Prostate gland (tissue), 2 donors: ENCODE results near the gene ITPKB. TPM values are rescaled to one million over a fixed set of nuclear protein-coding genes. Genes with fewer than 3 reads are reported as not detected.
A peak's percentile ranks its signal among the peaks of the same experiment; 100 is the strongest.

Source experiments
- DNase-seq: peaks from one replicate; pipeline ENCODE4 v3.0.0-alpha.2; 2019; ENCODE audit warnings: low spot score
- H3K27ac ChIP-seq, 2 donors: fragments of 200-600 bp; sonication (generic); 2 replicates each; pipeline ENCODE4 v1.5.1; 2017 to 2019
- H3K27me3 ChIP-seq: fragments of 200-600 bp; sonication (generic); replicated peaks from 2 replicates; pipeline ENCODE4 v1.5.1; 2019; ENCODE audit not compliant: insufficient read depth
- H3K36me3 ChIP-seq, 2 donors: fragments of 200-600 bp; sonication (generic); 1 replicate in 1 of 2; 2 replicates in 1 of 2; pipeline versions ENCODE4 v1.5.1 to v1.8.1; 2017 to 2019
- H3K4me1 ChIP-seq: fragments of 200-600 bp; sonication (generic); replicated peaks from 2 replicates; pipeline ENCODE4 v1.5.1; 2019
- H3K4me3 ChIP-seq, 2 donors: fragments of 200-600 bp; sonication (generic); 2 replicates each; pipeline ENCODE4 v1.5.1; 2017 to 2019
- H3K9me3 ChIP-seq: fragments of 200-600 bp; sonication (generic); 2 replicates; pipeline ENCODE4 v1.5.1; 2017
- POLR2A ChIP-seq: fragments of 450-650 bp; IDR thresholded peaks from one replicate; pipeline ENCODE4 v1.6.1; 2016; ENCODE audit warnings: antibody characterized with exemption, mild to moderate bottlenecking
- POLR2AphosphoS5 ChIP-seq: sonication (generic); formaldehyde crosslinking; IDR thresholded peaks from one replicate; pipeline ENCODE4 v1.6.1; 2017; ENCODE audit warnings: antibody characterized with exemption
- WGBS: methylation state at CpG from one replicate; pipeline ENCODE4 v1.1.5; 2018; 5-methylcytosine and 5-hydroxymethylcytosine counted together
- intact Hi-C: fragments of 100-400 bp; cut with DNase I; formaldehyde crosslinking; loops from one replicate; pipeline ENCODE4 v1.14.2; 2022
- total RNA-seq, 2 donors: library from RNA; depleted of rRNA; stranded (reverse); fragments of >200 nt; gene quantifications; one replicate each; pipeline ENCODE4 v1.1.0, GENCODE V29; 2016
- TF ChIP-seq, protein P1 (sequence below), 4 experiments: fragments of 200-600 bp in 2 of 4; fragments of 450-650 bp in 2 of 4; sonication (generic) in 2 of 4; IDR thresholded peaks; 1 replicate in 3 of 4; 2 replicates in 1 of 4; pipeline ENCODE4 v1.5.1; 2016 to 2019; ENCODE audit warnings: antibody characterized with exemption in 4 of 4, mild to moderate bottlenecking in 2 of 4, moderate library complexity in 2 of 4

The ITPKB gene
- total RNA-seq, 2 donors from 2014 or later = 47.5 to 49.2 TPM

DNA sequence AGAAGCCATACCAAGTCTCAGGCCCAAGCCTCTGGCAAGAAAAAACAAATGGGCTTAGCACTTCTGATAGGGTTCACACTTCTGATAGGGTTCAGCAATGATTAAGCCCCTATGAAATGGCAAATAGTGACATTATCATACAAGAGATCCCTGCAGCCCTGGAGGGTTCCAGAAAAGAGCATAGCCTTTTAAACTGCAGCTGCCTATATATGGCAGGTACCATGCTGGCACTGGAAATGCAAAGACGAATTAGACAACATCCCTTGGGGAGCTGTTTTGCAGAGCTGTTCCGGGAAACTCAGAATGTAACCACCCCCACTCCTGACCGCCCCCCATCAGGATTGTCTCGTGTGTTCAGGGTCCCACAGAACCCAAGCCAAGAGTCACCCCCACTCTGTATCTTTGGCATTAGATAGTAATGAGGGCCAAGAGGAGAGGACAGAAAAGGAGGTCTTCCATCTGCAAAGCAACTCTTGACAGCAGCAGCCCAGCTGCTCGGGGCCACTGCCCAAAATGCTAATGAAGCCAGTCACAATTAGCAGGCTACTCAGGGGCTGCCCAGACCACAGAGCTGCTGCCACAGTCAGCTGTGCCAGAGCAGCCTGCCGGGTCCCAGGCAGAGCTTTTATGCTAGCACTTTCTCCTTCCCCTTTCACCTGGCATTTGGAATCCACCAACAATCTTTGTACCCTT, 50.9 kb downstream of the ITPKB start:
- peak overlapping the region in 1 of 2 donors; percentile 9 for H3K27ac ChIP-seq
- peaks cover 2% of the 10 kb centered on the region for H3K4me1 ChIP-seq
- no peak for DNase-seq
- no peaks in the 10 kb centered on the region for H3K9me3 ChIP-seq
- H3K4me3 ChIP-seq = no peak overlapping the region
- H3K27me3 ChIP-seq = no peaks in the 10 kb centered on the region
- intact Hi-C loops = no loop called here
- TF ChIP-seq, protein P1, sequence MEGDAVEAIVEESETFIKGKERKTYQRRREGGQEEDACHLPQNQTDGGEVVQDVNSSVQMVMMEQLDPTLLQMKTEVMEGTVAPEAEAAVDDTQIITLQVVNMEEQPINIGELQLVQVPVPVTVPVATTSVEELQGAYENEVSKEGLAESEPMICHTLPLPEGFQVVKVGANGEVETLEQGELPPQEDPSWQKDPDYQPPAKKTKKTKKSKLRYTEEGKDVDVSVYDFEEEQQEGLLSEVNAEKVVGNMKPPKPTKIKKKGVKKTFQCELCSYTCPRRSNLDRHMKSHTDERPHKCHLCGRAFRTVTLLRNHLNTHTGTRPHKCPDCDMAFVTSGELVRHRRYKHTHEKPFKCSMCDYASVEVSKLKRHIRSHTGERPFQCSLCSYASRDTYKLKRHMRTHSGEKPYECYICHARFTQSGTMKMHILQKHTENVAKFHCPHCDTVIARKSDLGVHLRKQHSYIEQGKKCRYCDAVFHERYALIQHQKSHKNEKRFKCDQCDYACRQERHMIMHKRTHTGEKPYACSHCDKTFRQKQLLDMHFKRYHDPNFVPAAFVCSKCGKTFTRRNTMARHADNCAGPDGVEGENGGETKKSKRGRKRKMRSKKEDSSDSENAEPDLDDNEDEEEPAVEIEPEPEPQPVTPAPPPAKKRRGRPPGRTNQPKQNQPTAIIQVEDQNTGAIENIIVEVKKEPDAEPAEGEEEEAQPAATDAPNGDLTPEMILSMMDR (IDR thresholded peaks at IDR 0.05) = no peak
- TF ChIP-seq POLR2AphosphoS5 = no peak
- TF ChIP-seq POLR2A = no peak
- 75% methylated on average over 6 of the region's 6 CpGs for WGBS
- no peaks in the 10 kb centered on the region for H3K36me3 ChIP-seq

DNA sequence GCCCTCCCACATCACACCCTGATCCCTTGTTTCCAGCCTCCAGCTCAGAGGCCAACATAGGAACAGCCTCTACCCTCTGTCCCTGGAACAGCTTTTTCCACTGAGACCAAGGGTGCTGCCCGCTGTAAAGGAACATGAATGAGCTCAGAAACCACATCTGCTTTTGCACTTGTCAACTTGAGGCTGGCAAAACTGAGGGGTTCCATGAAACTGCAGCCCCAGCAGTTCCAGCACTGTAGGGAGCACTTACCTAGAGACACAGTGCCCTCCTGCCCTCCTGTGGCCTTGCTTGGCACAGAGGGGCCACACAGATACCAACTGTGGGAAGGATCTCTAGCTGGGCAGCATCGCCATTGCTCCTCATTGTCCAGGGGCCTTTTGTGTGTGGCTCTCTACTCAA, 51.7 kb downstream of the ITPKB start:
- H3K27ac ChIP-seq = no peak overlapping the region
- peaks cover 2% of the 10 kb centered on the region for H3K4me1 ChIP-seq
- no peak for TF ChIP-seq POLR2AphosphoS5
- TF ChIP-seq, protein P1 (IDR thresholded peaks at IDR 0.05) = peak in 2 of 4 experiments; percentile 13 to 15
- no peak overlapping the region for H3K4me3 ChIP-seq
- no peaks in the 10 kb centered on the region for H3K27me3 ChIP-seq
- WGBS = 89% methylated on average over 2 of the region's 2 CpGs
- DNase-seq = no peak
- intact Hi-C loops = no loop called here
- H3K36me3 ChIP-seq = no peaks in the 10 kb centered on the region
- no peaks in the 10 kb centered on the region for H3K9me3 ChIP-seq

DNA sequence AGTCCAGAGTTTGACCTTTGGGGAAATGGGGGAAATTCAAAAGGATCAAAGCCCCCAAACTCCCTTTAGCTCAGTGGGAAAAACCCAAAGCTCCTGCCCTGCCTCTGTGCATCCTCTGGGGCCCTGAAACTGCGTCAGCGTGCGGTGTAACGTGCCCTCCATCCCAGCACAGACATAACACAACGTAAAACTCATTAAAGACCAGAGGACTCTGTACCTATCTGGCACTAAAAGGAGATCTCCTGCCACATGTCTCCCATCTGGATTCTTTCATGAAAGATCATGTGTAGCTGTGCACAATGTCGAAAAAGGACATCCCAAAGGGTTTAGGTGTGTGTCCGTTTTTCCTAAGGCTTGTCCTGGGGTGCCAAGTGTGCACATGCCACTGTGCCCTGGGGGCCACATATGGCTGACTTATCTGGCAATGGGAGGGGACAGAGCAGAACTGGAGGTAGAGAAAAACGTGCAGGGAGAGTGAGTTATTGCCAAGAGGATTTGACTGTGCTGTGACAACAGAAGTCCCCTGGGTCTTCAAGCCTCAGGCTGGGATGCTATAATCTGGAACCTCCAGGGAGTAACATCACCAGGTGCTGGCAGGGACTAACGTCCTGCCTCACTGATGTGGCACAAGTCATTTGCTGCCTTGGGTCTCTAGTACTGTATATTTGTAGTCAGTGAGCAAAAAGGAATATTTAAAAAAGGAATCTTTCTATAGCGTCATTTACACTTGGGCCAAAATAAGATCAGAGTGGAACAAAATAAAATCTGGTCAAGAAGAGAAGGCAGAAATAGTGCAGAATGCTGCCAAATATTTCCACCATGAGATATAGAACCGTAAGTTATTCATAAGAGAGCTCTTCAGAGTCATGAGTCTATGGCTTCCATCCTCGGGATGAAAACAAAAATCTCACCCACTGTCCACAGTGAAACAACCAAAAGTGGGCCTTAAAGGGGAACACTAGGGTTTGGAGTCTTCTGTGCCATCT, 52.3 kb downstream of the ITPKB start:
- Histone ChIP-seq H3K4me3 (no peak overlapping the region), H3K9me3 (no peaks in the 10 kb centered on the region), H3K4me1 (peaks cover 2% of the 10 kb centered on the region), H3K27ac (no peak overlapping the region), H3K36me3 (no peaks in the 10 kb centered on the region), H3K27me3 (no peaks in the 10 kb centered on the region)
- WGBS = 74% methylated on average over 12 of the region's 12 CpGs
- TF ChIP-seq, protein P1 (IDR thresholded peaks at IDR 0.05) = no peak
- DNase-seq = no peak
- intact Hi-C loops = no loop called here

DNA sequence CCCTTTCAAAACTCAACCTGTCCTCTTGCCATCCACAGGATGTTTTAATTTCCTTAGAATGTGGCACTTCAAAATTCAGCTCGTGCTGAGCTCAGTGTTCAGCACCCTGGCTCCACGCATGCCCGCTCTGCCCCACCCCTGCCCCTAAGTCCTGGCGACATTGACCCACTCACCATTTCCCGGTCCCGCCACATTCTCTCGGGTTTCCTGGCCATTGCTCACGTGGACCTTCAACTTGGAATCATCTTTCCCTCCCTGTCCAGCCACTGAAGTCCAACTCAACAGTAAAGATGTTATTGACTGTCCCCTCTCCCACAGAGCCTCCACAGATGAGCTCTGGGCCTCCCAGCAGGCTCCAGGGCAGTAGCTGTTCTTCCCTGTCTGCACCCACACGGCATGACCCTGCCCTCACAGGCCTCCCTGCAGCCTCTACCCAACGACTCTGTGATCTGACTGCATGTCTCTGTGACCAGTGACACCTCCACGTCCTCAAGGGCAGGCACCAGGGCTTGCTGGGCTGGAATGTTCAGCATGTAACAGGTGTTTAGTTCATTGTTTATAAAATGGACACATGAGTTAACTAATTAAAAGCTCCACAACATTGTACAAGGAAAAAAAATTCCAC, 53.8 kb downstream of the ITPKB start:
- TF ChIP-seq, protein P1 (IDR thresholded peaks at IDR 0.05) = no peak
- TF ChIP-seq POLR2AphosphoS5 (no peak), POLR2A (no peak)
- no peak overlapping the region for H3K27ac ChIP-seq
- no peaks in the 10 kb centered on the region for H3K27me3 ChIP-seq
- no peaks in the 10 kb centered on the region for H3K36me3 ChIP-seq
- H3K9me3 ChIP-seq = no peaks in the 10 kb centered on the region
- DNase-seq = no peak
- H3K4me3 ChIP-seq = no peak overlapping the region
- 89% methylated on average over 11 of the region's 11 CpGs for WGBS
- peaks cover 1% of the 10 kb centered on the region for H3K4me1 ChIP-seq
- intact Hi-C loops = no loop called here
